SK-N-SH (cell line): ENCODE data around the gene COG2. TPM values are rescaled to one million over a fixed set of nuclear protein-coding genes. Genes with fewer than 3 reads are reported as not detected.

Source experiments
- CTCF ChIA-PET: fragments of 300-600, 350-600 bp; formaldehyde crosslinking; extraction: SDS; loops from one replicate; lab custom pipeline; 2021; lab: Yijun Ruan, JAX
- POLR2A ChIA-PET: fragments of 350-600 bp; sonication (Branson Sonifier 250); formaldehyde crosslinking; extraction: SDS; loops from one replicate; lab custom pipeline; 2020; ENCODE audit warnings: antibody characterized with exemption, inconsistent platforms; lab: Yijun Ruan, JAX
- DNase-seq: peaks from one replicate; pipeline ENCODE4 v3.0.0; 2012
- H2AFZ ChIP-seq: fragments of 200-600 bp; sonication (generic); 2 replicates; pipeline ENCODE4 v1.8.1; 2016; ENCODE audit warnings: antibody characterized with exemption, mild to moderate bottlenecking, low read depth
- H3F3A ChIP-seq: fragments of 200-600 bp; sonication (generic); replicated peaks from 2 replicates; pipeline ENCODE3; 2016; ENCODE audit warnings: antibody characterized with exemption, mild to moderate bottlenecking; ENCODE audit not compliant: insufficient read depth
- H3K27ac ChIP-seq, 2 experiments: fragments of 200-500 bp in 1 of 2; fragments of 200-600 bp in 1 of 2; sonication (Bioruptor generic) in 1 of 2; sonication (generic), shearing (Covaris generic) in 1 of 2; 2 replicates each; pipeline versions ENCODE4 v1.5.1 to v1.6.1; 2014 to 2016; ENCODE audit warnings: low read depth in 2 of 2, inconsistent platforms in 1 of 2, low read length in 1 of 2, mild to moderate bottlenecking in 1 of 2, mixed read lengths in 1 of 2
- H3K27me3 ChIP-seq: fragments of 200-600 bp; sonication (generic), shearing (Covaris generic); 2 replicates; pipeline ENCODE4 v1.6.1; 2016; ENCODE audit warnings: mixed run types; ENCODE audit not compliant: insufficient read depth
- H3K36me3 ChIP-seq, 2 experiments: fragments of 200-500 bp in 1 of 2; fragments of 200-600 bp in 1 of 2; sonication (Bioruptor generic) in 1 of 2; sonication (generic) in 1 of 2; replicated peaks in 1 of 2; 2 replicates each; pipeline versions ENCODE3 to v1.5.1; 2014 to 2016; ENCODE audit warnings: low read length in 1 of 2, mild to moderate bottlenecking in 1 of 2; ENCODE audit not compliant: insufficient read depth in 2 of 2, control insufficient read depth in 1 of 2
- H3K4me1 ChIP-seq, 2 experiments: fragments of 200-500 bp in 1 of 2; fragments of 200-600 bp in 1 of 2; sonication (Bioruptor generic) in 1 of 2; sonication (generic), shearing (Covaris generic) in 1 of 2; 2 replicates each; pipeline versions ENCODE4 v1.5.1 to v1.6.1; 2014 to 2016; ENCODE audit warnings: low read depth in 1 of 2, low read length in 1 of 2, mixed run types in 1 of 2; ENCODE audit not compliant: insufficient read depth in 2 of 2, control insufficient read depth in 1 of 2
- H3K4me2 ChIP-seq: fragments of 200-600 bp; sonication (generic), shearing (Covaris generic); 2 replicates; pipeline ENCODE4 v1.6.1; 2017; ENCODE audit warnings: mixed run types
- H3K4me3 ChIP-seq, 2 experiments: fragments of 200-500 bp in 1 of 2; fragments of 200-600 bp in 1 of 2; sonication (Bioruptor generic) in 1 of 2; sonication (generic), shearing (Covaris generic) in 1 of 2; 2 replicates each; pipeline versions ENCODE4 v1.5.1 to v1.8.1; 2014 to 2016; ENCODE audit warnings: low read depth in 2 of 2, inconsistent platforms in 1 of 2, low read length in 1 of 2, mild to moderate bottlenecking in 1 of 2, mixed read lengths in 1 of 2, moderate library complexity in 1 of 2
- H3K79me2 ChIP-seq: fragments of 200-600 bp; sonication (generic); 2 replicates; pipeline ENCODE4 v1.8.1; 2017; ENCODE audit warnings: mild to moderate bottlenecking; ENCODE audit not compliant: insufficient read depth
- H3K9ac ChIP-seq: fragments of 200-600 bp; sonication (generic); 2 replicates; pipeline ENCODE4 v1.6.1; 2017; ENCODE audit warnings: mixed run types
- H3K9me2 ChIP-seq: fragments of 200-600 bp; sonication (generic); 2 replicates; pipeline ENCODE4 v1.6.1; 2017; ENCODE audit warnings: mixed run types
- H3K9me3 ChIP-seq: fragments of 200-600 bp; sonication (generic); 2 replicates; pipeline ENCODE4 v1.6.1; 2017; ENCODE audit warnings: mixed run types, mild to moderate bottlenecking, moderate library complexity
- H4K20me1 ChIP-seq: fragments of 200-600 bp; sonication (generic); 2 replicates; pipeline ENCODE4 v1.6.1; 2017; ENCODE audit warnings: mild to moderate bottlenecking, mixed run types; ENCODE audit not compliant: insufficient read depth
- CHD2 ChIP-seq: fragments of 150-350 bp; IDR thresholded peaks from 2 replicates; pipeline ENCODE4 v1.6.1; 2018; ENCODE audit warnings: low read length; ENCODE audit not compliant: partially characterized antibody
- EP300 ChIP-seq, 2 experiments: IDR thresholded peaks; 2 replicates each; pipeline versions ENCODE4 v1.4.0 to v1.6.1; 2012; ENCODE audit warnings: borderline replicate concordance in 1 of 2, low read depth in 1 of 2, low read length in 1 of 2
- FOSL2 ChIP-seq: IDR thresholded peaks from 2 replicates; pipeline ENCODE4 v1.4.0; 2012; ENCODE audit warnings: low read depth, mild to moderate bottlenecking, moderate library complexity, borderline replicate concordance
- FOXJ3 ChIP-seq: sonication (generic); formaldehyde crosslinking; IDR thresholded peaks from 2 replicates; pipeline ENCODE4 v1.5.1; 2020; ENCODE audit warnings: mild to moderate bottlenecking, missing genetic modification reagents
- GABPA ChIP-seq: IDR thresholded peaks from 2 replicates; pipeline ENCODE4 v1.4.0; 2012; ENCODE audit warnings: low read depth, mild to moderate bottlenecking
- MEF2A ChIP-seq: IDR thresholded peaks from 2 replicates; pipeline ENCODE4 v1.4.0; 2012; ENCODE audit warnings: low read depth, borderline replicate concordance
- NFIC ChIP-seq: IDR thresholded peaks from 2 replicates; pipeline ENCODE4 v1.4.0; 2012; ENCODE audit warnings: borderline replicate concordance
- NRF1 ChIP-seq: IDR thresholded peaks from 2 replicates; pipeline ENCODE4 v1.6.1; 2012; ENCODE audit warnings: low read depth, mild to moderate bottlenecking, low read length
- PBX3 ChIP-seq: IDR thresholded peaks from 2 replicates; pipeline ENCODE4; 2012
- POLR2AphosphoS5 ChIP-seq: IDR thresholded peaks from 2 replicates; pipeline ENCODE4 v1.6.1; 2012; ENCODE audit warnings: low read depth, low read length
- RAD21 ChIP-seq: IDR thresholded peaks from 2 replicates; pipeline ENCODE4 v1.6.1; 2012; ENCODE audit warnings: mild to moderate bottlenecking, low read length
- RCOR1 ChIP-seq: fragments of 150-350 bp; IDR thresholded peaks from 2 replicates; pipeline ENCODE4 v1.6.1; 2017; ENCODE audit warnings: antibody characterized with exemption, low read length
- REST ChIP-seq: IDR thresholded peaks from 2 replicates; pipeline ENCODE4 v1.6.1; 2012; ENCODE audit warnings: mild to moderate bottlenecking, low read depth, low read length, moderate library complexity
- RXRA ChIP-seq: IDR thresholded peaks from 2 replicates; pipeline ENCODE4 v1.4.0; 2012; ENCODE audit warnings: low read depth, mild to moderate bottlenecking, borderline replicate concordance
- SIN3A ChIP-seq: IDR thresholded peaks from 2 replicates; pipeline ENCODE4 v1.6.1; 2012; ENCODE audit warnings: low read depth, mild to moderate bottlenecking, low read length, moderate library complexity, borderline replicate concordance
- TAF1 ChIP-seq: IDR thresholded peaks from 2 replicates; pipeline ENCODE4 v1.6.1; 2012; ENCODE audit warnings: low read depth, mild to moderate bottlenecking, low read length, moderate library complexity, borderline replicate concordance
- USF1 ChIP-seq: IDR thresholded peaks from 2 replicates; pipeline ENCODE4 v1.4.0; 2012; ENCODE audit warnings: low read depth, borderline replicate concordance
- WGBS: methylation state at CpG from one replicate; pipeline ENCODE4 v1.1.6; 2017; ENCODE audit warnings: low lambda C conversion rate; 5-methylcytosine and 5-hydroxymethylcytosine counted together
- polyA plus RNA-seq, 3 experiments: library from polyadenylated mRNA; depleted of rRNA; stranded (reverse); fragments of >200 nt; gene quantifications; 2 replicates each; pipeline ENCODE4 v1.2.3, GENCODE V29; 2012
- TF ChIP-seq, protein P1 (sequence below): fragments of 200-600 bp; sonication (generic); IDR thresholded peaks from 2 replicates; pipeline ENCODE4 v1.6.1; 2017; ENCODE audit warnings: antibody characterized with exemption, mild to moderate bottlenecking, moderate library complexity
- TF ChIP-seq, protein P2 (sequence below): IDR thresholded peaks from 2 replicates; pipeline ENCODE4 v1.4.0; 2012; ENCODE audit warnings: low read depth

COG2 gene
- polyA plus RNA-seq, 1 of the 3 experiments (the other 2 are of a cell fraction), result 11.0 TPM

GRCh38 chr1:230684998-230685397 is 42.7 kb downstream of the COG2 start:
- H3K36me3 ChIP-seq, result peaks cover 39 to 91% of the 10 kb centered on the region in 2 experiments
- H2AFZ ChIP-seq, result no peak overlapping the region

GRCh38 chr1:230686747-230687146 is 44.5 kb downstream of the COG2 start:
- POLR2A ChIA-PET, result no interaction called here

More at GRCh38 chr1:230684998-230685397, 42.7 kb downstream of the COG2 start:
- H3F3A ChIP-seq, result peaks cover 10% of the 10 kb centered on the region
- H3K9me3 ChIP-seq, result no peaks in the 10 kb centered on the region
- TF ChIP-seq FOXJ3 (CRISPR knock-in tag) (no peak), CHD2 (no peak), EP300 (IDR thresholded peaks at IDR 0.05; ENCODE audit: borderline replicate concordance in 1 of 2, low read depth in 1 of 2, low read length in 1 of 2) (no peak), RXRA (no peak), TAF1 (no peak), SIN3A (no peak), GABPA (no peak), MEF2A (no peak), NRF1 (no peak)
- TF ChIP-seq, protein P1, sequence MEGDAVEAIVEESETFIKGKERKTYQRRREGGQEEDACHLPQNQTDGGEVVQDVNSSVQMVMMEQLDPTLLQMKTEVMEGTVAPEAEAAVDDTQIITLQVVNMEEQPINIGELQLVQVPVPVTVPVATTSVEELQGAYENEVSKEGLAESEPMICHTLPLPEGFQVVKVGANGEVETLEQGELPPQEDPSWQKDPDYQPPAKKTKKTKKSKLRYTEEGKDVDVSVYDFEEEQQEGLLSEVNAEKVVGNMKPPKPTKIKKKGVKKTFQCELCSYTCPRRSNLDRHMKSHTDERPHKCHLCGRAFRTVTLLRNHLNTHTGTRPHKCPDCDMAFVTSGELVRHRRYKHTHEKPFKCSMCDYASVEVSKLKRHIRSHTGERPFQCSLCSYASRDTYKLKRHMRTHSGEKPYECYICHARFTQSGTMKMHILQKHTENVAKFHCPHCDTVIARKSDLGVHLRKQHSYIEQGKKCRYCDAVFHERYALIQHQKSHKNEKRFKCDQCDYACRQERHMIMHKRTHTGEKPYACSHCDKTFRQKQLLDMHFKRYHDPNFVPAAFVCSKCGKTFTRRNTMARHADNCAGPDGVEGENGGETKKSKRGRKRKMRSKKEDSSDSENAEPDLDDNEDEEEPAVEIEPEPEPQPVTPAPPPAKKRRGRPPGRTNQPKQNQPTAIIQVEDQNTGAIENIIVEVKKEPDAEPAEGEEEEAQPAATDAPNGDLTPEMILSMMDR, result no peak
- no peaks in the 10 kb centered on the region for H3K79me2 ChIP-seq
- ChIA-PET POLR2A (no interaction called here), CTCF (interaction anchor here (1.1 kb wide), 1 partner anchor 43 kb away, joined by 8 read pairs; the partner anchor contains the start of gene COG2)
- no peak overlapping the region; a peak in 1 of 4 replicates for H3K27ac ChIP-seq
- no peak overlapping the region for H3K4me3 ChIP-seq
- no peaks in the 10 kb centered on the region for H3K27me3 ChIP-seq
- no peak for DNase-seq
- no peak overlapping the region for H3K9ac ChIP-seq
- peaks cover 17 to 35% of the 10 kb centered on the region in 2 experiments for H3K4me1 ChIP-seq
- H4K20me1 ChIP-seq, result peaks cover 4% of the 10 kb centered on the region; the same call in 1 of the 2 replicates
- no peak overlapping the region for H3K4me2 ChIP-seq
- 95% methylated on average over 5 of the region's 5 CpGs for WGBS
- no peaks in the 10 kb centered on the region for H3K9me2 ChIP-seq

More at GRCh38 chr1:230686747-230687146, 44.5 kb downstream of the COG2 start:
- Histone ChIP-seq H3K36me3 (peaks cover 55 to 93% of the 10 kb centered on the region in 2 experiments), H3K9me3 (no peaks in the 10 kb centered on the region), H2AFZ (no peak overlapping the region), H4K20me1 (peaks cover 4% of the 10 kb centered on the region; the same call in 1 of the 2 replicates), H3K4me2 (no peak overlapping the region), H3K4me1 (peaks cover 9 to 23% of the 10 kb centered on the region in 2 experiments), H3F3A (peaks cover 2% of the 10 kb centered on the region), H3K9ac (no peak overlapping the region), H3K9me2 (no peaks in the 10 kb centered on the region), H3K4me3 (no peak overlapping the region), H3K79me2 (no peaks in the 10 kb centered on the region), H3K27me3 (no peaks in the 10 kb centered on the region), H3K27ac (no peak overlapping the region)
- 89% methylated on average over 5 of the region's 5 CpGs for WGBS
- no peak for DNase-seq
- TF ChIP-seq PBX3 (no peak), NFIC (no peak), RXRA (no peak), SIN3A (no peak), POLR2AphosphoS5 (no peak), REST (no peak), FOSL2 (no peak), EP300 (IDR thresholded peaks at IDR 0.05; ENCODE audit: borderline replicate concordance in 1 of 2, low read depth in 1 of 2, low read length in 1 of 2) (no peak), USF1 (no peak), RAD21 (no peak), RCOR1 (no peak), MEF2A (no peak)
- TF ChIP-seq, protein P2, sequence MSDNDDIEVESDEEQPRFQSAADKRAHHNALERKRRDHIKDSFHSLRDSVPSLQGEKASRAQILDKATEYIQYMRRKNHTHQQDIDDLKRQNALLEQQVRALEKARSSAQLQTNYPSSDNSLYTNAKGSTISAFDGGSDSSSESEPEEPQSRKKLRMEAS, result no peak
- CTCF ChIA-PET, result no interaction called here
